ENCODE measurements around the gene IDH1. TPM values are rescaled to one million over a fixed set of nuclear protein-coding genes. Genes with fewer than 3 reads are reported as not detected.

The IDH1 gene
- total and polyA plus RNA-seq, 2 of the 8 experiments (the other 6 are each of a cell fraction or from before 2014, with no cell fraction given), result 174 to 398 TPM

DNA sequence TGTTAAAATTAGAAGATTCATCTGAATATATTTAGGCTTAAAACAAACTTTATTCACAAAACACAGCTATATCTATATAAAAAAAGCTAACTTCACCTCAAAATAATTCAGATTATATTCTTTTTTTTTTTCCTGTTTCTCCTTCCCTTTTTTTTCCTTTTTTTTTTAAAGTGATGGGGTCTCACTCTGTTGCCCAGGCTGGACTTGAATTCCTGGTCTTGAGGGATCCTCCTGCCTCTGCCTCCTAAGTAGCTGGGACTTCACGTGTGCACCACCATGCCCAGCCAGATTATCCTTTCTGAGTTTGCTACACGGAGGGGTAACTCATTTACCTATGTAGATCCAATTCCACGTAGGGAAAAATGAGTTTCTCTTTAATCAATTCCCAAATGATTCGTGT is 3.8 kb downstream of the IDH1 start:
- Histone ChIP-seq H3K79me2 (ENCODE audit: control insufficient read depth in 1 of 2, insufficient read depth in 2 of 2, low read length in 2 of 2) (peaks cover 3 to 32% of the 10 kb centered on the region in 2 experiments; a peak in 3 of 4 replicates), H3K36me3 (ENCODE audit: control insufficient read depth in 2 of 4, insufficient read depth in 4 of 4, low read length in 3 of 4) (peaks cover 17 to 73% (median 43%) of the 10 kb centered on the region in 4 experiments), H3K9me3 (ENCODE audit: insufficient read depth in 2 of 2, low read depth in 1 of 2, low read length in 1 of 2) (no peaks in the 10 kb centered on the region), H3K56ac (replicated peaks; ENCODE audit: insufficient read length, low read depth, low read length) (no peak overlapping the region), H4K91ac (replicated peaks; ENCODE audit: insufficient read length, low read length) (no peak overlapping the region), H3K18ac (ENCODE audit: extremely low read depth, low read length) (no peak overlapping the region), H4K5ac (ENCODE audit: insufficient read length, low read depth, low read length) (no peak overlapping the region), H3K4me3 (ENCODE audit: extremely low read depth in 1 of 4, insufficient read depth in 2 of 4, low read depth in 3 of 4, low read length in 4 of 4) (no peak overlapping the region), H2BK15ac (ENCODE audit: low read length) (no peak overlapping the region), H2BK5ac (ENCODE audit: low read depth, low read length) (no peak overlapping the region), H2AFZ (ENCODE audit: low read length) (no peak overlapping the region), H3K79me1 (ENCODE audit: low read depth, low read length) (0 out of 2 replicates have a peak, but pooled peaks cover 3% of the 10 kb centered on the region), H3K27me3 (replicated peaks in 1 of 4; ENCODE audit: control insufficient read depth in 3 of 4, extremely low read depth in 1 of 4, insufficient read depth in 3 of 4, low read length in 3 of 4) (no peaks in the 10 kb centered on the region), H3K23ac (ENCODE audit: insufficient read length) (no peak overlapping the region), H3K4ac (replicated peaks; ENCODE audit: insufficient read length, low read depth, low read length) (no peak overlapping the region), H2BK120ac (replicated peaks; ENCODE audit: low read depth, low read length) (no peak overlapping the region), H2BK20ac (ENCODE audit: low read length) (no peak overlapping the region), H4K20me1 (replicated peaks in 1 of 2; ENCODE audit: control insufficient read depth in 1 of 2, insufficient read depth in 2 of 2, low read length in 2 of 2) (peaks cover 0 to 1% of the 10 kb centered on the region in 2 experiments), H3K23me2 (ENCODE audit: low read depth, low read length) (peaks cover 2% of the 10 kb centered on the region; the same call in 1 of the 2 replicates), H3K14ac (ENCODE audit: insufficient read length) (no peak overlapping the region), H2AK5ac (ENCODE audit: low read depth, low read length) (no peak overlapping the region), H3K9ac (replicated peaks in 1 of 4; ENCODE audit: extremely low read depth in 1 of 4, low read depth in 3 of 4, low read length in 3 of 4) (no peak overlapping the region), H3K27ac (ENCODE audit: low read depth, low read length) (no peak overlapping the region), H2BK12ac (ENCODE audit: low read depth, low read length) (no peak overlapping the region), H3K4me1 (replicated peaks in 1 of 4; ENCODE audit: control insufficient read depth in 3 of 4, insufficient read depth in 4 of 4, low read length in 3 of 4) (peaks cover 0 to 5% (median 3%) of the 10 kb centered on the region in 4 experiments; a peak in 2 of 7 replicates), H3K4me2 (ENCODE audit: insufficient read depth in 1 of 2, low read depth in 2 of 2, low read length in 2 of 2) (no peak overlapping the region; a peak in 1 of 4 replicates), H4K8ac (ENCODE audit: extremely low read depth, insufficient read depth, low read length) (no peak overlapping the region)
- TF ChIP-seq KDM4A (IDR thresholded peaks at IDR 0.05; ENCODE audit: low read depth, low read length, severe bottlenecking), result no peak
- no peak for TF ChIP-seq SAP30 (IDR thresholded peaks at IDR 0.05; ENCODE audit: insufficient read depth, insufficient replicate concordance, low read length)
- CTCF ChIA-PET (ENCODE audit: partially characterized antibody), result interaction anchor here (0.6 to 6.2 kb wide), 4 partner anchors 20 to 487 kb away, joined by 4 to 53 read pairs (median 20); no protein-coding TSS in a partner anchor
- POLR2A ChIA-PET (ENCODE audit: partially characterized antibody), result interaction anchor here (0.9 to 7.0 kb wide), 3 partner anchors 15 to 21 kb away, joined by 3 to 68 read pairs (median 3); partner anchors contain the start of gene PIKFYVE
- 89% methylated on average over 4 of the region's 4 CpGs; no CpG with 5 or more reads in 1 of the 2 experiments for WGBS, 2 experiments (ENCODE audit: extremely low coverage in 1 of 2, insufficient coverage in 1 of 2, insufficient read length in 1 of 2, insufficient replicate concordance in 2 of 2, low coverage in 1 of 2, low lambda C conversion rate in 2 of 2, missing lambda C conversion rate in 1 of 2)
- FAIRE-seq, result no peak
- no peak for DNase-seq (ENCODE audit: low read depth in 1 of 2, low spot score in 2 of 2)

Data from H1 (cell line).